ENCODE data around the gene PSIP1.
A peak's percentile ranks its signal among the peaks of the same experiment; 100 is the strongest.
"Not testable (repeated sequence)": the region's sequence is repeated elsewhere in the genome, so short reads cannot be mapped to it uniquely, and the experiment has no call there.

PSIP1 gene

DNA sequence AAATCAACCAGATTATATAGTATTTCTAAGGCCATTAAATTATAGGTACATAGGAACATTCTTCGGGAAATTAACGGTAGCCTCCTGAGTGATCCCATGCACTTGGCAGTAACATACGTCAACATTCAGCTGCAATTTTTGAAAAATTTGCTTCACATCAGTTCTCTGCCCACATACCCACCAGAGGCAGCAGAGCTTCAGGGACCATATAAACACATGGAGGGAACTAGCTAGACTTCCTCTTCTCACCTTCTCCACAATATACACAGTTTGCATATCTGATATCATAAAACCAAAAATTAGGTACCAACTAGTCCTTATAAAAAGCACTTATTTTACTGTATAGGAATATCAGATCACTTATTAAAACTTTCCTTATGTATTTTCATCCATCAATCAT is 4.8 kb downstream of the PSIP1 start:
- no peak for DNase-seq (ENCODE audit: low spot score)

DNA sequence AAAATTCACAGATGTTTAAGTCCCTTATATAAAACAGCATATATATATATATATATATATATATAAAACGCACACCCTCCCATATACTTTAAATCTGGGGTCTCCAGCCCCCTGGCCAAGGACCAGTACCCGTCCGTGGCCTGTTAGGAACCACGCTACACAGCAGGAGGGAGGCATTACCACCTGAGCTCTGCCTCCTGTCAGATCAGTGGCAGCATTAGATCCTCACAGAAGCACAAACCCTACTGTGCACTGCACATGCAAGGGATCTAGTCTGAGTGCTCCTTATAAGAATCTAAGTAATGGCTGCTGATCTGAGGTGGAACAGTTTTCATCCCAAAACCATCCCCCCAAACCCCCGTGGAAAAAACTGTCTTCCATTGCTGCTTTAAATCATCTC is 9.0 kb downstream of the PSIP1 start:
- DNase-seq (ENCODE audit: low spot score) = no peak

DNA sequence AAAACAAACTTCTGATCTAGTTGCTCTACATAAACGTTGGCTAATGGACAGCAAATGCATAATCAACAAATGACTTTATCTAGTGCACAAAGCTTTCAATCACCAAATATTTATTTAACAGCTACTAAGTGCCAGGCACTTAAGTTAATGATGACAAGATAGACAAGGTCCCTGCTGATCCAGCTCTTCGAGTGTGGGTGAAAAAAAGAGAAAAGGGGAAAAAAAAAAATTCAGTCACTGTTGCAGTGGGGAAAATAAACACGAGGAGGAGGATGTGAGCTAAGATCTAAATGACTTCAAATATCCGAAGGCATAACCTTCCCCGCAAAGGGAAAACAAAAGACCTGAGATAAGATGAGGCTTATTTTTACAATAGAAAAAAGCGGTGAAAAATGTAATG is 9.6 kb downstream of the PSIP1 start:
- no peak for DNase-seq (ENCODE audit: low spot score)

DNA sequence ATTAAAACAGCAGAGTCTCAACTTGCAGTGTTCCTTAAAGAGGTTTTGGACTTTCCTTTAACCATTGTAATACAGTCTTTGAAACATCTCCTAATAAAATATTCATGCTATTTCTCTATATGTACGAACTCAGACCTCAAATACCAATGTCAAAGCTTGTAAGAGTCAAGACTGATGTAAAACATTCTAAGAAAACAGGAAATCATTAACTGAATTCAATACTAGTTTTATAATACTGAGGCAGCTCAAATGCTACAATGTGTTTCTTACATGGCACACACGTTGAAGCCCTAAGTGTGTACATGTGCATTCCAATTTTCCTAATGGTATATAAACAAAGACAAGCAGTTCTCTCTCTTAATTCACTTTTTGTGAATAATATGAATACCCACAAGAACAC is 11.6 kb downstream of the PSIP1 start:
- DNase-seq (ENCODE audit: low spot score) = no peak

DNA sequence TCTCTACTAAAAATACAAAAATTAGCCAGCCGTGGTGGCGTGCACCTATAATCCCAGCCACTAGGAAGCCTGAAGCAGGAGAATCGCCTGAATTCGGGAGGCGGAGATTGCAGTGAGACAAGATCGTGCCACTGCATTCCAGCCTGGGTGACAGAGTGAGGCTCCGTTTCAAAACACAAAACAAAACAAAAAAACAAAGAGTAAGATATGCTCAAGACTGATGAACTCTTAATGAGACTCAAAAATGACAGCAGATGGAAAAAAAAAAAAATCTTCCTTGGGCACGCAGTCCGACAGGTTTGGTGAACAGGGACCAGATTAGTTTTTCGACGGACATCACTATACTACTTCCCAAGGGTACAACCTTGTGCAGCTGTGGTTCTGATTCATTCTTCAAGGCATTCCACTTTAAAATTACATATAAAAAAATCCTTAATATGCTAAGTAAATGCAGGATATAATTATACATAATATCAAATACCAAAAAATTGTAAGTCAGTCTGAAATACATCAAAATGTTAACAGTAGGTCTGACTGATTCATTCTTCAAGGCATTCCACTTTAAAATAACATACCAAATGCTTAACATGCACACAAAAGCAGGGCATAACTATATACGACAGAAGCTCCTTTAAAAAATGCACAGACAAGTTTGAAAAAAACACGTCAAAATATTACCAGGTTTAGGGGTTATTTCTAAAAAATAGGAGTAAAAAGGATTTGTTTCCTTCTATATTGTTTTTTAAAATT is 12.3 kb downstream of the PSIP1 start:
- DNase-seq (ENCODE audit: low spot score) = no peak

DNA sequence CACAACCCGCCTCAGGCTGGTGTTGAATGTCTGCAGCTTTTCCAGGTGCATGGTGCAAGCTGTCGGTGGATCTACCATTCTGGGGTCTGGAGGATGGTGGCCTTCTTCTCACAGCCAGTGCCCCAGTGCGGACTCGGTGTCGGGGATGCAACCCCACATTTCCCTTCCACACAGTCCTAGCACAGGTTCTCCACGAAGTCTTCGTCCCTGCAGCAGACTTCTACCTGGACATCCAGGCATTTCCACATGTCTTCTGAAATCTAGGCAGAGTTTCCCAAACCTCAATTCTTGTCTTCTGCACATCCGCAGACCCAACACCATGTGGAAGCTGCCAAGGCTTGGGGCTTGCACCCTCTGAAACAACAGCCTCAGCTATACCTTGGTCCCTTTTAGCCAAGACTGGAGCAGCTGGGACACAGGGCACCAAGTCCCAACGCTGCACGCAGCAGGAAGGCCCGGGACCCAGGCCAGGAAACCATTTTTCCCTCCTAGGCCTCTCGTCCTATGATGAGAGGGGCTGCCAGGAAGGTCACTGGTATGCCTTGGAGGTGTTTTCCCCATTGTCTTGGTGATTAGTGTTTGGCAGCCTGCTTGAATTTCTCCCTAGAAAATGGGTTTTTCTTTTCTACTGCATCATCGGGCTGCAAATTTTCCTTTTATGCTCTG is 18.2 kb downstream of the PSIP1 start:
- no peak for DNase-seq (ENCODE audit: low spot score)

DNA sequence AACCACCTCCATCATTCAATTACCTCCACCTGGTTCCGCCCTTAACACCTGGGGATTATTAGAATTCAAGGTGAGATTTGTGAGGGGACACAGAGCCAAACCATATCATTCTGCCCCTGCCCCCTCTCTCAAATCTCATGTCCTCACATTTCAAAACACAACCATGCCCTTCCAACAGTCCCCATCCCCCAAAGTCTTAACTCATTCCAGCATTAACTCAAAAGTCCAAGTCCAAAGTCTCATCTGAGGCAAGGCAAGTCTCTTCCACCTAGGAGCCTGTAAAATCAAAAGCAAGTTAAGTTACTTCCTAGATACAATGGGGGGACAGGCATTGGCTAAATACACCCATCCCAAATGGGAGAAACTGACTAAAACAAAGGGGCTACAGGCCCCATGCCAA is 18.8 kb downstream of the PSIP1 start:
- DNase-seq (ENCODE audit: low spot score) = no peak

DNA sequence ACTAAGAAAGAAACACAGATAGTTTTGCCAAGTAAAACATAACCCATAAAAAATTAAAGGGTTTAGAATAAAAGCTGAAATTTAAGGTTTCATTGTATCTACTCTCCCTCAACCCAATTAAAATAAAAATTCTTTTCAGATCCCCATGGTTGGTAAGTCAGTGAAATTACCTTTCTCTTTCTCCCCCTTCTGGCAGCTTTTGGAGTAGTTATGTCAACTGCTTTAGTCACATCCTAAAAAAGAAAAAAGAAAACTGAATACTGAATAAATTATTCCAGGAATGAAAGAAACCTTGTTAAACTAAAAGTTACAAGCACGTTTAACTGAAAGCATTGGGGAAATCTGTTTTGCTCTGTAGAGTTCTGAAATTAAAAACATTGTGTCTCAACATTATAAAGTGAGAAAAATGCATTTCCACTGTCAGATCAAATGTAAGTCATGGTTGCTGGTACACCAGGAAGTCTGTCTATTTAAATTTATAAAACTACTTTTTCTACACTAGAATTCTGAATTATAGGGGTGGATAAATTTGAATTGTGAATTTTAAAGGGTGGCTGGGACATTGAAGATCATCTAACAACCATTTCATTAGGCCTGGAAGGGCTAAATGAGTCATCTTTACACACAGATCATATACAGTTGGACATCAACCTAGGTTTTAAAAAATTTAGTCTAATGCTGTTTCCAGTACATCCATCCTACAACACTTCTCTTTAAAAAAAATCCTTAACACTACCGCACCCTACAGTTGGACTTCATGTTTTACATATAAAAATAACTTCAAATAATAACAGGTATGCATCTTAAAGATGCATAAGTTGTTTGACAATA is 24.7 kb downstream of the PSIP1 start:
- no peak for DNase-seq (ENCODE audit: low spot score)

DNA sequence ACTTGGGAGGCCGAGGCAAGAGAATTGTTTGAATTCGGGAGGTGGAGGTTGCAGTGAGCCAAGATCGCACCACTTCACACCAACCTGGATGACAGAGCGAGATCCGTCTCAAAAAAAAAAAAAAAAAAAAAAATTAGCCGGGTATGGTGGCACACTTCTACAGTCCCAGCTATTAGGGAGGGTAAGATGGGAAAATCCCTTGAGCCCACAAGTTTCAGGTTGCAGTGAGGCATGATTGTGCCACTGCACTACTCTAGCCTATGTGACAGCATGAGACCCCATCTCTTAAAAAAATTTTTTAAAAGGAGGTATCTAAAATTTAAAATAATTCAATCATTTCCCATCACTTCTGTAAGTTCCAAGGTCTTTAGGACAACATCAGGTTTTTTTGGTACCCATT is 26.0 kb downstream of the PSIP1 start:
- no peak for DNase-seq (ENCODE audit: low spot score)

DNA sequence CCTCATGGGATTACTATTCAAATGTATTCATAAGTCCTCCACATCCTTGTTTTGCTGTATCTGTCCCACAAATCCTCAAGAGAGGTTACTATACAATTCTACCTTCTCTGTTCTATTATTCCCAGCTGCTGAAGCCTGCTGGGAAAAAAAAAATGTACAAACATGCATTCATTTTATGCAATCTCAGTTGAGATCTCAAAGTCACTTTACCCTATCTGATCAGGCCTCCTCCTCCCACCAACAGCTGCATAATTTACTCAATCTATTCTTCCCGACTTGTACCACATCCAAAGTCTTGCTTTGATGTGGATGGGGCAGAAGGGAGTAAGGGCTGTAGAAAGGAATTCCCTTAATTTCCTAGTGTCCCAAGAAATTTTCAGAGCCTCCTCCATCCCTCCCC is 28.6 kb downstream of the PSIP1 start:
- DNase-seq (ENCODE audit: low spot score) = peak; percentile 2

DNA sequence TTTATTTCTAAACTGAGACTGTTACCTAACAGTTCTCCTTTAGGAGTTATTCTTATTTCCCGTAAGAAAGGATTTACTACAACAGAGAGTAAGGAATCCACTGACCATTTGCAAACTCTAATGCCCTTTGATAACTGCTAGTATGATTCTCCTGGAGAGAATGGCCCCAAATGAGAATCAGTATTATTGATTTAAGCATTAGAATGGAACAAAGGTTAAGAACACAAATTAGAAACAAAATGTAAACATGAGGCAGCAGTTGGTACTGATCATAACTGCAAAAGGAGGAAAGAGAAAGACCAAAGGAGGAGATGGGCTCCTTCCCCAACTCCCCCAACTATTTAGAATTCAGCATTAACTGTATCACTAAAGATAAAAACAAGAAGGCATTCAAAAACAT is 30.7 kb downstream of the PSIP1 start:
- DNase-seq (ENCODE audit: low spot score) = no peak

DNA sequence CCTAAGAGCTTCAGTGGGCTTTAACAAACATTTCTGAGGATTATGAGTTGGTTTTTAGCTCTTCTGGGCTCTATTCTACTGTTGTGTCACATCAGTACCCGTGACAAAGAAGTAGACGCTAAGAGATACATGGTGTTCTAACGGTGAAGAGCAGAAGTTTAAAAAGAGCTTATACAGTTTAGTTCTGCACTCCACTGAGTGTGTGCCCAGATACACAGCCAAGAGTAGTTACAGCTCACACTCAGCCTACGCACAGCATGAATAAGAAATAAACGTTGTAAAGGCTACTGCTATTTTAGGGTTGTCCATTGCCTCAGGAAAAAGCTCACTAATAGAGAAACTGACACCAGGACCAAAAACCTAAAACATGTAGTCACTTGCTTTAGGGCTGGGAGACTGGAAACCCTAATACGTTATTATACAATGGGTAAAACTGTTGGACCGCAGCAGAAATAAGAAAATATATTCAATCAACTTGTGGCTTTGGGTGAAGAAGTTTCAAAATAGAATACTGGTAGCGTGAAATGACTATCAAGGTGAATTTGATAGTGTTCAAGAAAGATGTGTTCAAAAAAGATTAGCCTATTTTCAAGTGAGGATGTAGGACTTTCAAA is 34.7 kb downstream of the PSIP1 start:
- no peak for DNase-seq (ENCODE audit: low spot score)

DNA sequence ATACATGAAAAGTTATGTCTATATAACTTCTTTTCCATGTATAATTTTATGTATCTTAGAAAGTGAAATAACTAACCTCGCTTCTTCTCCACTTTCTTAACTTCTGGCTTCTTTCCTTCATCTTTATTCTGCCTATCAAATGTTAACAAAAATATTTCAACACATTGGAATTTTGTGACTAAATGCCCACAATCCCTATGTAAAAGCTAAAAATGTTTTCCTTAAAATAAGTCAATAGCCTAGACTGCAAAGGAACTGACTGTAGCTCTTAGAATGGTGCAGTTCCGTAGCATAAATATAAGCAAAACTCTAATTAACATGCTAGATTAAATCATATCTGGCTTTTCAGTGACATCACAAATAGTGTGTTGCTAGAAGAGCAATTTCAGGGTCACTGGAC is 40.9 kb downstream of the PSIP1 start:
- no peak for DNase-seq (ENCODE audit: low spot score)

DNA sequence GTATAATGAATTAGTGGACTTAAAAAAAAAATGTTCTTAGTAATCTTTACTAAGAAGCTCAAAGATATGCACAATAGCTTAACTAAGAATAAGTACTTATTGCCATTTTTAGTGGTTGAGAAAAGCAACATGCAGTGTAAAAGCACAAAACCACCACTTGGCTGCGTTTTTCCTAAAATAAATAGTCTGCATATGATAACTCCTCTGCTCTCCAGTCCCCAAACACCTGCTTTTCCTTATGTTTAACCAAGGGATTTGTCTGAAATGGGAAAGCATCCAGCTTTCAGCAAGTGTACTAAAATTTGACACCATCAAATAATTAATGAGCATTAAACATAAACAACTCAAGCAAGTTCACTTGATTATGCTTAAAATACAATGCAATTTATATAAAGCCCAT is 41.4 kb downstream of the PSIP1 start:
- no peak for DNase-seq (ENCODE audit: low spot score)

DNA sequence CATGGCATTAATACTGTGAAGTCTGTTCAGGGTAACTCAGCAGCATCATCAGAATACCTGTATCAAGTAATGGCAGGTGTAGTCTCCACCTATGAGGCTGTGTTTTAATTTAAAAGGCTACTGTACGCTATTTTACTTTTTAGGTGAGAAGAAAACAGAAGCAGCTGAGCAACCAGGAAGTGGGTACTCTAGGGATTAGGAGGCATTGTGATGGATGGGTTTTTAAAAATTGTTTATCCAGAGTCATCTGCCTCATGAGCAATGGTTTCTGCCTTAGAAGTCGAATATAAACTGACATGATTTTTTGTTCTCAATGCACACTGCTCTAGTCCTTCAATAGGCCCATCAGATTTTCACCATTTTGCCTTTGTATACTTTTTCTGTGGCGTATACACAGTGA is 42.6 kb downstream of the PSIP1 start:
- DNase-seq (ENCODE audit: low spot score) = no peak

DNA sequence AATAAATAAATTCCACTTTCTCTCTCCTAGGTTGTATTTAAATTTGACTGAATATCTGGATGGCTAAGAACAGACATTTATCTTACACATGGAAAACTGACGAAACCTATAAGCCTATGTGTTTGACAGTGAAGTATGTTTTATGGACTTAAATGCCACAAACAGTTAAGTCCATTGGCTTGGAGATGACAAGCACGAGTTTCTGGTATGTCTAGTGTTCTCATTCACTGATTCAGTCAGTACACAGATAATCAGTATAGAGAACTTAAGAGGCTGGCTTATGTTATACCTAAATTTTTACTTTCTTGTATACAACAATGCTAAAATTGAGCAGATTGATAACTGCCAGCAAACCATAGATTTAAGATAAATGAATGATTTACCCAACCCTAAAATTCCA is 49.2 kb downstream of the PSIP1 start:
- DNase-seq (ENCODE audit: low spot score) = no peak

DNA sequence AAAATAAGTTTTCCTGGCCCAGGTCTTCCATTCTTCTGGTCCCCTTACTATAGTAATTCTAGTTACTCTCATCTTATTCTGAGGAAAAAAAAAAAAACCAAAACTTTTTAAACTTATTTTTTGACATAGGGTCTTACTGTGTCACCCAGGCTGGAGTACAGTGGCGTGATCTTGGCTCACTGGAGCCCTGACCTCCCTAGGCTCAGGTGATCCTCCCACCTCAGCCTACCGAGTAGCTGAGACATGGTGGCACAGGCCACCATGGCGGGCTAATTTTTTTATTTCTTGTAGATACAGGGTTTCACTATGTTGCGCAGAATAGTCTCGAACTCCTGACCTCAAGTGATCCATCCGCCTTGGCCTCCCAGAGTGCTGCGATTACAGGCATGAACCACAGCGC is 49.7 kb downstream of the PSIP1 start:
- DNase-seq (ENCODE audit: low spot score) = no peak

DNA sequence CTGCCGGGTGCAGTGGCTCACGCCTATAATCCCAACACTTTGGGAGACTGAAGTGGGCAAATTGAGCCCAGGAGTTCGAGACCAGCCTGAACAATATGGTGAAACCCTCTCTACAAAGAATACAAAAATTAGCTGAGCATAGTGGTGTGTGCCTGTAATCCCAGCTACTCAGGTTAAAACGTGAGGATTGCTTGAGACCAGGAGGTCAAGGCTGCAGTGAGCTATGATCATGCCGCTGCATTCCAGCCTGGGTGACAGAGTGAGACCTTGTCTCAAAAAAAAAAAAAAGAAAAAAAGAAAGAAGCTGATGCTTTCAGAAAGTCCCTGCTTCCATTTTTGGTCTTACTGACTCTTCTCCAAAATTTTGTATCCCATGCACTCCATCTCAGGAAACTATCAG is 56.8 kb downstream of the PSIP1 start:
- DNase-seq (ENCODE audit: low spot score) = no peak

DNA sequence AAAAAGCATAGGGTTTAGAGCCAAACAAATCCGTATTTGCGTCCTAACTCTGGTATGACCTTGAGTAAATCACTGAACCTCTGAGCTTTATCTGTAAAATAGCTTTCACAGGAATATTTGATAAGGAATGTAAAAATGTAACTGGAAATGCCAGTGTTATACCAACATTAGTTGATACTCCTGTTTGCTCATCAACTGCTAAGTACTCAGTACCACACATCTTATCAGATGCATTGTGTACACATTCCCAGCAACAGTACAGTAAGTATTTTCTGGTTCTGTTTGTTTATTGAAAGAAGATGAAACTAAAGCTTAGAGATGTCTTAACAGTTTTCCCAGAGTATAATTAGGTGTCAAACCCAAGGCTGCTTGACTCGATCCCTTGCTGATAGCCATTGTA is 66.6 kb downstream of the PSIP1 start:
- DNase-seq (ENCODE audit: low spot score) = no peak

DNA sequence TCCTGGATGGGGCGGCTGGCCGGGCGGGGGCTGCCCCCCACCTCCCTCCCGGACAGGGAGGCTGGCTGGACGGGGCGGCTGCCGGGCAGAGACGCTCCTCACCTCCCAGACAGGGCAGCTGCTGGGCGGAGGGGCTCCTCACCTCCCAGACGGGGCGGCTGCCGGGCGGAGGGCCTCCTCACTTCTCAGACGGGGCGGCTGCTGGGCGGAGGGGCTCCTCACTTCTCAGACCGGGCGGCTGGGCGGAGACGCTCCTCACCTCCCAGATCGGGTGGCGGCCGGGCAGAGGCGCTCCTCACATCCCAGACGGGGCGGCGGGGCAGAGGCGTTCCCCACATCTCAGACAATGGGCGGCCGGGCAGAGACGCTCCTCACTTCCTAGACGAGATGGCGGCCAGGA is 68.5 kb downstream of the PSIP1 start:
- DNase-seq (ENCODE audit: low spot score) = not testable (repeated sequence)

DNA sequence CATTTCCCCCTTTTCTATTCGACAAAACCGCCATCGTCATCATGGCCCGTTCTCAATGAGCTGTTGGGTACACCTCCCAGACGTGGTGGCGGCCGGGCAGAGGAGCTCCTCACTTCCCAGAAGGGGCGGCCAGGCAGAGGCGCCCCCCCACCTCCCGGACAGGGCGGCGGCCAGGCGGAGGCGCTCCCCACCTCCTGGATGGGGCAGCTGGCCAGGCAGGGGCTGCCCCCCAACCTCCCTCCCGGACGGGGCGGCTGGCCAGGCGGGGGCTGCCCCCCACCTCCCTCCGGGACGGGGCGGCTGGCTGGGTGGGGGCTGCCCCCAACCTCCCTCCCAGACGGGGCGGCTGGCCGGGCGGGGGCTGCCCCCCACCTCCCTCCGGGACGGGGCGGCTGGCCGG is 68.9 kb downstream of the PSIP1 start:
- DNase-seq (ENCODE audit: low spot score) = not testable (repeated sequence)

DNA sequence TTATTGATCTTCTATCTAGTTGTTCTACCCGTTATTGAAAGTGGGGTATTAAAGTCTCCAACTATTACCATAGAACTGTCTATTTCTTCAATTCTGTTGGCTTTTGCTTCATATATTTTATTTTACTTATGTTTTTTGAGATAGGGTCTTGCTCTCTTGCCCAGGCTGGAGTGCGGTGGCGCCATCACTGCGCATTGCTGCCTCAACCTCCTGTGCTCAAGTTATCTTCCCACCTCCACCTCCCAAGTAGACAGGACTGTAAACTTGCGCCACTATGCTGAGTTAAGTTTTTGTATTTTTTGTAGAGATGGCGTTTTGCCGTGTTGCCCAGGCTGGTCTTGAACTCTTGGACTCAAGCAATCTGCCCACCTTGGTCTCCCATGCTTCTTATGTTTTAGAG is 71.9 kb downstream of the PSIP1 start:
- no peak for DNase-seq (ENCODE audit: low spot score)

Data from SK-N-DZ (cell line).